ENCODE results near the gene SYNE1.
A peak's percentile ranks its signal among the peaks of the same experiment; 100 is the strongest.

Gene SYNE1

DNA sequence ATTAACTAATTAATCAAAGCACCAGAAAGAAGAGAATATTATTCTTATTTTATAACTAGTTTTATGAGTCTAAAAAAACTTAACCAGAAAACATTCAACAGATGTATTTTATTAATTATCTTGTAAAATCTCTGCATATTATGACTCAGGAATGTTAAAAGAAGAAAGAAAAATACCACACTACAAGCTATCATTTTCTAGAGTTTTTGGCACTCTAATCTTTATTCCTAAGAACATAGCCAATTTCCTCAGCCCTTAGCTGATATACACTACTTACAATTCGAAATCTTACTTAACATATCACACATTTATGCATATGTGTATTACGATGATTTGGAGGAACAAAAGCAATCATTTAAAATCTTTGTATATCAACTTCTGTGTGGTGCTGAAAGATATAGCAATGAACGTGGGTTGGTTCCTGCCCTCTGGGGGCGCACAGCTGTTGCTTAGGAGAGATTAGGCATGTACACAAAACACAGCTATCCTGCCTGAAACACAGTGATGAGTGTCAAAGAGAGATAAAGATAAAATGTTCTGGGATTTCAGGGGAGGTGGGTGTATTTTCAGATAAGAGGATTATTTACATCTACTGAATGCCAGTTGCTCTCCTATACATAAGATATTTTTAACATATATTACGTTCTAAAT is 404.5 kb downstream of the SYNE1 start:
- no peak overlapping the region for H3K18ac ChIP-seq (ENCODE audit: low read length)
- H3K4me2 ChIP-seq (ENCODE audit: low read length) = no peak overlapping the region
- H3K4me1 ChIP-seq (ENCODE audit: control insufficient read depth in 1 of 2, insufficient read depth in 2 of 2, low read length in 2 of 2) = peaks cover 2 to 4% of the 10 kb centered on the region in 2 experiments
- no peak overlapping the region for H3K14ac ChIP-seq (ENCODE audit: low read length)
- H2BK5ac ChIP-seq (ENCODE audit: low read depth, low read length, poor library complexity) = no peak overlapping the region
- no peak overlapping the region for H3K23ac ChIP-seq (ENCODE audit: low read length)
- no peaks in the 10 kb centered on the region for H3K9me3 ChIP-seq (ENCODE audit: insufficient read depth, low read depth, low read length)
- H2BK12ac ChIP-seq (ENCODE audit: low read length) = no peak overlapping the region
- no peak overlapping the region for H3K9ac ChIP-seq (ENCODE audit: low read length)
- no peak overlapping the region for H2AFZ ChIP-seq (ENCODE audit: insufficient read depth, low read length, poor library complexity)
- H3K79me1 ChIP-seq (ENCODE audit: low read length) = peaks cover 2% of the 10 kb centered on the region
- no peaks in the 10 kb centered on the region for H3K27me3 ChIP-seq (ENCODE audit: insufficient read depth, low read length)
- H3K27ac ChIP-seq (ENCODE audit: low read depth, low read length) = peak overlapping the region; percentile 39
- WGBS (ENCODE audit: extremely low coverage, insufficient coverage, insufficient read length) = no CpG with 5 or more reads among the region's 5 CpGs
- no peak overlapping the region for H4K91ac ChIP-seq (ENCODE audit: low read depth, low read length)
- H2BK120ac ChIP-seq (ENCODE audit: insufficient read depth, low read length, poor library complexity) = no peak overlapping the region
- peak; percentile 51 to 66 for DNase-seq
- no peak overlapping the region for H4K12ac ChIP-seq (ENCODE audit: low read depth, low read length)
- H3K4me3 ChIP-seq (ENCODE audit: low read depth, low read length) = no peak overlapping the region
- no peaks in the 10 kb centered on the region for H3K79me2 ChIP-seq (ENCODE audit: control insufficient read depth, insufficient read depth, low read length, poor library complexity)
- peaks cover 0 to 2% of the 10 kb centered on the region in 2 experiments for H3K36me3 ChIP-seq (ENCODE audit: control insufficient read depth in 1 of 2, insufficient read depth in 2 of 2, low read length in 2 of 2)
- H4K8ac ChIP-seq (ENCODE audit: low read depth, low read length) = no peak overlapping the region
- no peak overlapping the region for H2AK5ac ChIP-seq (ENCODE audit: low read length)
- H3K4ac ChIP-seq (ENCODE audit: low read depth, low read length) = no peak overlapping the region

GRCh38 chr6:152229330-152229729 is 407.8 kb downstream of the SYNE1 start:
- no peak overlapping the region for H3K4ac ChIP-seq (ENCODE audit: low read depth, low read length)
- DNase-seq = no peak
- no peaks in the 10 kb centered on the region for H3K27me3 ChIP-seq (ENCODE audit: insufficient read depth, low read length)
- H3K23ac ChIP-seq (ENCODE audit: low read length) = no peak overlapping the region
- no peak overlapping the region for H2AFZ ChIP-seq (ENCODE audit: insufficient read depth, low read length, poor library complexity)
- no peak overlapping the region for H3K4me3 ChIP-seq (ENCODE audit: low read depth, low read length)
- no peak overlapping the region for H2AK5ac ChIP-seq (ENCODE audit: low read length)
- no peak overlapping the region for H3K14ac ChIP-seq (ENCODE audit: low read length)
- H3K4me1 ChIP-seq (ENCODE audit: control insufficient read depth in 1 of 2, insufficient read depth in 2 of 2, low read length in 2 of 2) = peaks cover 2 to 4% of the 10 kb centered on the region in 2 experiments
- no peak overlapping the region for H3K9ac ChIP-seq (ENCODE audit: low read length)
- no peak overlapping the region for H2BK12ac ChIP-seq (ENCODE audit: low read length)
- H3K4me2 ChIP-seq (ENCODE audit: low read length) = no peak overlapping the region
- H3K9me3 ChIP-seq (ENCODE audit: insufficient read depth, low read depth, low read length) = no peaks in the 10 kb centered on the region
- no peak overlapping the region for H2BK120ac ChIP-seq (ENCODE audit: insufficient read depth, low read length, poor library complexity)
- H3K27ac ChIP-seq (ENCODE audit: low read depth, low read length) = no peak overlapping the region
- H4K91ac ChIP-seq (ENCODE audit: low read depth, low read length) = no peak overlapping the region
- H3K36me3 ChIP-seq (ENCODE audit: control insufficient read depth in 1 of 2, insufficient read depth in 2 of 2, low read length in 2 of 2) = no peaks in the 10 kb centered on the region
- no peak overlapping the region for H2BK5ac ChIP-seq (ENCODE audit: low read depth, low read length, poor library complexity)
- no peak overlapping the region for H4K12ac ChIP-seq (ENCODE audit: low read depth, low read length)
- no peaks in the 10 kb centered on the region for H3K79me2 ChIP-seq (ENCODE audit: control insufficient read depth, insufficient read depth, low read length, poor library complexity)
- no peak overlapping the region for H3K18ac ChIP-seq (ENCODE audit: low read length)
- peaks cover 2% of the 10 kb centered on the region for H3K79me1 ChIP-seq (ENCODE audit: low read length)
- WGBS (ENCODE audit: extremely low coverage, insufficient coverage, insufficient read length) = no CpG with 5 or more reads among the region's 4 CpGs
- H4K8ac ChIP-seq (ENCODE audit: low read depth, low read length) = no peak overlapping the region

DNA sequence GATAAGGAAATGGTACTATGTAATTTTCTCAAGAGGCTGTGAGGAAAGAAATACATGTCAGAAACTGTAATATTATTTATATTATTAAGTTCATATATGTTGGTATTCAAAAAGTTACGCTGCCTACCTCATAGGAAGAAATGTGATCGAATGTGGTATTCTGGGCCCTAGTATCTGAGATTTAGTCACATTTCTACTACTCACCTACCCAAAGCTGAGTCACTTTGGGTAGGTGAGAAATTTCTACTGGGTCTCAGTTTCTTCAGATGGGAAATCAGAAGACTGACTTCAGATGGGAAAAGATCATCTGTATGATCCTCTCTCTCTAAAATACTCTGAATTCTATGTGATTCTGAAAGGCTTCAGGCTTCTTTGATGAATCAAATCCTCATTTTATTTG is 411.0 kb downstream of the SYNE1 start:
- H3K4me2 ChIP-seq (ENCODE audit: low read length) = no peak overlapping the region
- H3K27me3 ChIP-seq (ENCODE audit: insufficient read depth, low read length) = no peaks in the 10 kb centered on the region
- no peak overlapping the region for H2BK120ac ChIP-seq (ENCODE audit: insufficient read depth, low read length, poor library complexity)
- no peak for DNase-seq
- no peak overlapping the region for H3K27ac ChIP-seq (ENCODE audit: low read depth, low read length)
- no peak overlapping the region for H2AFZ ChIP-seq (ENCODE audit: insufficient read depth, low read length, poor library complexity)
- no peaks in the 10 kb centered on the region for H3K4me1 ChIP-seq (ENCODE audit: control insufficient read depth in 1 of 2, insufficient read depth in 2 of 2, low read length in 2 of 2)
- no peak overlapping the region for H2BK12ac ChIP-seq (ENCODE audit: low read length)
- no peak overlapping the region for H2AK5ac ChIP-seq (ENCODE audit: low read length)
- H3K9me3 ChIP-seq (ENCODE audit: insufficient read depth, low read depth, low read length) = peaks cover 9% of the 10 kb centered on the region
- no peak overlapping the region for H3K23ac ChIP-seq (ENCODE audit: low read length)
- no peak overlapping the region for H2BK5ac ChIP-seq (ENCODE audit: low read depth, low read length, poor library complexity)
- H3K79me1 ChIP-seq (ENCODE audit: low read length) = no peaks in the 10 kb centered on the region
- no peak overlapping the region for H3K4me3 ChIP-seq (ENCODE audit: low read depth, low read length)
- no peak overlapping the region for H4K91ac ChIP-seq (ENCODE audit: low read depth, low read length)
- no peak overlapping the region for H3K18ac ChIP-seq (ENCODE audit: low read length)
- H4K8ac ChIP-seq (ENCODE audit: low read depth, low read length) = no peak overlapping the region
- H4K12ac ChIP-seq (ENCODE audit: low read depth, low read length) = no peak overlapping the region
- no peak overlapping the region for H3K14ac ChIP-seq (ENCODE audit: low read length)
- peaks cover 4 to 6% of the 10 kb centered on the region in 2 experiments for H3K36me3 ChIP-seq (ENCODE audit: control insufficient read depth in 1 of 2, insufficient read depth in 2 of 2, low read length in 2 of 2)
- WGBS (ENCODE audit: extremely low coverage, insufficient coverage, insufficient read length) = no CpG with 5 or more reads among the region's 2 CpGs
- no peaks in the 10 kb centered on the region for H3K79me2 ChIP-seq (ENCODE audit: control insufficient read depth, insufficient read depth, low read length, poor library complexity)
- no peak overlapping the region for H3K9ac ChIP-seq (ENCODE audit: low read length)
- no peak overlapping the region for H3K4ac ChIP-seq (ENCODE audit: low read depth, low read length)

DNA sequence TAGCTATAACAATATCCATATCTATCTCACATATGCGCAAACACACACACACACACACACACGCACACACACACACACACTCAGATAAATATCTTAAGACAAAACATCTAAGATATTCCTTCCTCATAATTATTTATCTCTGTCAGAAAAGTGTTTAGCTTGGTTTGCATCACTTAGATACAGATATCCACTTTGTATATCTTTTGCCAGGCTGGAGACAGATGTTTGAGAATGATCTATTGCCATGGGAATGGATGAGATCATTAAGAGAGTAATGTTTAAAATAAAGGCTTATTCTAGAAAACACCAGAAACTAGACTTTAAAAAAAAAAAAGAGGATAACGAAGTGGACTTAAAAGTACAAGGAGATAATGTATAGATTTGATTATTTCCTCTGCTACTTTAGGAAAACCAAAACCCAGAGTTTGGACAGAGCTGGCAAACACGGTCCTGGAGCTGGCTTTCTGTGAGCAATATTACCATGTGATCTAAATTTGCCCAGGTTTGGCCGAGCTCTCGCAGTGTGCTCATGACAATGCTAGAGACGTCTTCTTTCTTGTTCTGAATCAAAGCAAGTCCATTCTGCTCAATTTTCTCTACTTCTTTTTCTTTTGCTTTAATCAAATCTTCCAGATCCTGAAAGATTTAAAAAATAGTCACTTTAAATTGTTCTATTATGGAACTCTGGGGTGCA is 411.8 kb downstream of the SYNE1 start:
- Histone ChIP-seq H4K91ac (ENCODE audit: low read depth, low read length) (no peak overlapping the region), H2BK12ac (ENCODE audit: low read length) (no peak overlapping the region), H3K27ac (ENCODE audit: low read depth, low read length) (no peak overlapping the region), H2BK5ac (ENCODE audit: low read depth, low read length, poor library complexity) (no peak overlapping the region), H3K9ac (ENCODE audit: low read length) (no peak overlapping the region), H3K4me2 (ENCODE audit: low read length) (no peak overlapping the region), H3K9me3 (ENCODE audit: insufficient read depth, low read depth, low read length) (peaks cover 11% of the 10 kb centered on the region), H3K79me1 (ENCODE audit: low read length) (no peaks in the 10 kb centered on the region), H4K12ac (ENCODE audit: low read depth, low read length) (no peak overlapping the region), H2AFZ (ENCODE audit: insufficient read depth, low read length, poor library complexity) (no peak overlapping the region), H2BK120ac (ENCODE audit: insufficient read depth, low read length, poor library complexity) (no peak overlapping the region), H2AK5ac (ENCODE audit: low read length) (no peak overlapping the region), H3K23ac (ENCODE audit: low read length) (no peak overlapping the region), H3K14ac (ENCODE audit: low read length) (no peak overlapping the region), H4K8ac (ENCODE audit: low read depth, low read length) (no peak overlapping the region), H3K79me2 (ENCODE audit: control insufficient read depth, insufficient read depth, low read length, poor library complexity) (no peaks in the 10 kb centered on the region), H3K18ac (ENCODE audit: low read length) (no peak overlapping the region), H3K4me3 (ENCODE audit: low read depth, low read length) (no peak overlapping the region), H3K27me3 (ENCODE audit: insufficient read depth, low read length) (no peaks in the 10 kb centered on the region), H3K4ac (ENCODE audit: low read depth, low read length) (no peak overlapping the region), H3K4me1 (ENCODE audit: control insufficient read depth in 1 of 2, insufficient read depth in 2 of 2, low read length in 2 of 2) (no peaks in the 10 kb centered on the region), H3K36me3 (ENCODE audit: control insufficient read depth in 1 of 2, insufficient read depth in 2 of 2, low read length in 2 of 2) (peaks cover 6 to 9% of the 10 kb centered on the region in 2 experiments)
- DNase-seq = peak in 1 of 2 donors; percentile 21
- no CpG with 5 or more reads among the region's 7 CpGs for WGBS (ENCODE audit: extremely low coverage, insufficient coverage, insufficient read length)

Measured in trophoblast cell (in vitro differentiated cells and primary cell).